NCI-H82 (cell line): ENCODE results near the gene TKT.

Experiments used
- DNase-seq: peaks from one replicate; lab custom pipeline; 2025; lab: John Stamatoyannopoulos, UW

TKT gene

DNA sequence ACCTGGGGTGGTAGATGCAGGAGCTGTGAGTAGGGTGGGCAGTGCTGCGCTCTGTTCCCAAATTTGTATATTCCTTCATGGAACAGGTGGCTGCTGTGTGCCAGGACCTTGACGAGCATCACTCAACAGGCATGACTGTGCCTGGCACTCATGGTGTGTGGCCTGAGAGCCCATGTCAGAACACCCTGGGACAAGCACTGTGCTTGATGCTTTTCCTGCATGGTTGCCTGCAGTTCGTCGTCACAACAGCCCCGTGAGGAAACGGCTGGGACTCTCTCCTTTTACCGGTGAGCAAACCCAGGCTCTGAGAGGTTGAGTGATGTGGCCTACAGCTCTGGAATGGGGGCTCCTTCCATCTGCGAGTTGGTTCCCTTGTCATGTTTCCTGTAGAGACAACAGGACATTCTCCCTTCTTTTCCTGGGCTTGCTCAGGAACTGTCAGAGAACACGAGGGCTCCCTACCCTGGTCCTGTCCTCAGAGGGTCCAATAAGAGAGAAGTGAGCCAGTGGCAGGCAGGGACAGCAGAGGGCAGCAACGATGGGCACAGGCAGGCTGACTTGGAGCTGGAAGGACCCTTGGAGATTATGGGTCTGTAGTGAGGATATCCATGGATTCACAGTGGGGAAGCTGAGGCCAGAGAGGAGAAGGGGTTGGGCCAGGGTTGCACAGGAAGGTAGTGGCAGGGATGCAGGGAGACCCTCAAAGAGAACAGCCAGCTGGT is 57.4 kb downstream of the TKT start:
- no peak for DNase-seq

DNA sequence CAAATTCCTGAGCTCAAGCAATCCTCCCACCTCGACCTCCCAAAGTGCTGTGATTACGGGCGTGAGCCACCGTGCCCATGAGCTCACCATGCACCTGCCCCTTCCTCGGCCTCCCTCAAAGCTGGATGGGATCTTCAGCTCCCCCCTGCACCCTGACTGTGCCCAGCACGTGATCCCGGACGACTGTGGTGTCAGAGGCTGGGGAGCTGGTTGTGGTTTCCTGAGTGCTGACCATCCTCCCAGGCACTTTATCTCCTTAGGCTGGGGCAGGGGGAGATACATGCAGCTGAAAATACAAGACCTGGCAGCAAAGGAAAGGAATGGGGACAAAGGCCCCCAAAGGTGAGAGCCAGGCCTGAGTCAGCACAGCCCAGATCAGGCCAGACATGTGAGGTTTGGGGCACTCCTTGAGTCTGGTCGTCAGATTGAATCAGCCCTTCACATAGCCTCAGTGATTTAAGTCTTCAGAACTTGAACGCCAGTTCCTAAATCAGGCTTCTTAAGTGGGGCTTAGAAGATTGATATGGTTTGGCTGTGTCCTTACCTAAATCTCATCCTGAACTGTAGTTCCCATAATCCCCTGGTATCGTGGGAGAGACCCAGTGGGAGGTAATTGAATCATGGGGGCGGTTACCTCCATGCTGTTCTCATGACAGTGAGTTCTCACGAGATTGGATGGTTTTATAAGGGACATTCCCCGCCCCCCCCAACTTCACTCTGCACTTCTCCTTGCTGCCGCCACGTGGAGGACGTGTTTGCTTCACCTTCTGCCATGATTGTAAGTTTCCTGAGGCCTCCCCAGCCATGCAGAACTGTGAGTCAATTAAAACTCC is 59.0 kb downstream of the TKT start:
- peak; percentile 93 for DNase-seq

DNA sequence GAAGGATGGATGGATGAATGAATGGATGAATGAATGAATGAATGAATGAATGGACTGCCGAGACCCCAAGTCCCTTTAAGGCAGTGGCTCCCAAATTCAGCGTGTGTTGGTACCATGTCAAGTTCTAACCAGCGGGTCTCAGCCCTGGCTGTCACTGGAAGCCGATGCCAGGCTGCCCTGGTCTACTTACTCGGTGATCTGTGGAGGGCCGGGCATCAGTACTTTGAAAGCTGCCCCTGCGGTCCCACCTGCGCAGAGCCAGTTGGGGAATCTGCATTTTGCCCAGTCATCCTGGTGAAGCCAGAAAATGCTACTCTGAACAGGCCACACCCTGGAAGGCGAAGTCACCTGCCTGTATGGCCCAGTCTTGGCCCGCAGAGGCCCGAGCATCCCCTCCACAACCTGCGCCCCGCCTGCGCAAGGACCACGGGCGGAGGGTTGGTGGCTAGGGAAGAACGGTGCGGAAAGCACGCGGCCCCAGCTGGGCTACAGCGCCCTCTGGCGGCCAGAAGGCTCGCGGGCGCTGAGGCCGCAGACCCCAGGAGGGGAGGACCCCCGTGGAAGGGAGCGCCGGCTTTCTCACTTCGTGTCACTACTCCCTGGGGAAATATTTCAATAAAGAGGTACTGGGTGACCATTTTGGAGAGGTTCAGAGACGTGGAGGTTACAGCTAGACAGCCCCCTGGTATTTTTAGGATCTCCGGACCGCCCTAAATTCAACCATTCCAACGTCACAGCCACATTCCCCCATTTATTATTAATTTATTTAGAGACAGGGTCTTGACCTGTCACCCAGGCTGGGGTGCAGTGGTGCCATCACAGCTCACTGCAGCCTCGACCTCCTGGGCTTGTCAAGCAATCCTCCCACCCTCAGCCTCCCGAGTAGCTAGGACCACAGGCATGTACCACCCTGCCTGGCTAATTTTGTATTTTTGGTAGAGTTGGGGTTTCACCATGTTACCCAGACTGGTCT is 59.9 kb downstream of the TKT start:
- DNase-seq = peak; percentile 70

DNA sequence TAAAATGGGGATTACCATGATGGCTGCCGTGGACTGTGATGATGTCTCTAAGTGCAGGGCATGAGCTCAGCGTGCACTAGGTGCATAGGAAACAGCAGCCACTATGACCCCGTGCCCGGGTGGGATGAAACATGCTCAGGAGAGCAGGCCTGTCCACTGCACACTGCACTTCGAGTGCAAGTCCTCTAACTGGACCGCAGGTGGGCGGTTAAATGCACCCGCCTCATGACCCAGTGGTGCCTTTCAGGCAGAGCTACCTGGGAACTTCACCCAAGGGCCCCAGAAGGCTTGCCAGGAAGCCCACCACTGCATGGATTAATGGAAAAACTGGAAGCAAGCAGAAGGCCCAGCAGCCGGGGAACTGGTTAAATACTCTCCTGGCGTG is 60.8 kb downstream of the TKT start:
- no peak for DNase-seq

DNA sequence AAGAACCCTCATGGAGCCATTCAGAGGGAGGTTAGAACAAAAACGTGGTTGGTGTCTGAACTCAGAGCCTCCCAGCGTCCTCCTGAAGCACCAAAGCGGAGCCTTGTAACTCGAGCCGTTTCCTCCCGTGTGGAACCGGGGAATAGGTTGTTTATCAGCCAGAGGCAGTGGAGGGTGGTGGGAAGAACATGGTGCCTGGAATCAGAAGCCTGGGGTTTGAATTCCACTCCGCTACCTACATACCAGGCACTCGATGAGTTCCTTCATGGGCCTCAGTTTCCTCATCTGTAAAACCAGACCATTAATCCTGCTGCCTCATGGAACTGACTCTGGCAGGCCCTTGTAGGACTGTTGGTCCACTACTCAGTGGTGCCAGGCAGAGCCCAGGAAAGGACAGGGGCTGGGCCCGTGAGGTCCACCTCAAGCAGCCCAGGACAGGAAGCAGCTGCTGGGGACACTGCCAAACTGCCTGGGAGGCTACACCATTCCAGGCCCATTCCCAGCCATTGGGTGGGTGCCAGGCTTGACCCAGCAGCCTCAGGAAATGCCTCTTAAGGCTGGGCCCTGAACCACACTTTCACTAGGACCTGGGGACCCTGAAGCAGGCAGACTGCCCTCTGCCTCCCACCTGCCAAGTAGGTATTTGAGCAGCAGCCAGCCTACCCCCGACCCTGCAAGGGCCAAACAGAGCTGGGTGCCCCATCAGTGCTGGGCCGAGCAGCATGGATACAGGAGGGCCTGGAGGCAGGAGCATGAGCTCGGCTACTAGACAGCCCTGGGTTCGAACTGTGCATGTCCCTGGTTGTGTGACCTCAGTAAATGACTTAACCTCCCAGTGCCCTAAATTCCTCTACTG is 61.4 kb downstream of the TKT start:
- DNase-seq = peak; percentile 5

DNA sequence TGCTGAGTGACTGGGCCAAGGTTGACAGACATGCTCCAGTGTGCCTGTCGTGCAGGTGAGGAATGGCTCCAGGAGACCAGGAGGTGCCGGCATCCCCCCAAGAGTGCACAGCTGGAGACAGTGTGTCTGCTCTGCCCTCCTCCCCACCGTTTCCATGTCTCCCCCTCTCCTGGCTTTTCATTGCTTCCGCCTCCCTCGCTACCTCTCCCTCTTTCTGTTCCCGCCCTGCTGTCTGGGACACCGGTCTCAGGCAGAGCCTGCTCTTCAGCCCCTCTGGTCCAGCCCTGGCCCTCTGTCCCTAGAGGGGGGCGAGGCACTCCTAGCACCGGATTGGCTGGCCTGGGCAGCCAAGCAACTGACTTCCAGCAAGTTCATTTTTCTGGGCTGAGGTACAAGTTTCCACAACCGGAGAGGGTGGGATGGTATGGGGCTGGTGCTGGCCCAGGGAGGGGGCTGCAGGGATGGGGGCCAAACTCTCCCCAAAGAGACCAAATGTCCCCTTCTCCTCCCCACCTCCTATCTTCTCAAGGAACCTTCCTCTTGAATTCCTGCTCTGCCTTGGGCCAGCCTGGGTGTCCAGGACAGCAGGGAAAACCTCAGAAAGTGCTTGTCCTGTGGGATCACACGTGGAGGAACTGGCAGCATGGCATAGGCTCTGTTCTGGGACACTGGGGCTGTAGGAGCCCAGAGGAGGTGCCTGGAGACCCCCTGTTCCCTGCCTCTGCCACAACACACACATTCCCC is 62.2 kb downstream of the TKT start:
- no peak for DNase-seq

DNA sequence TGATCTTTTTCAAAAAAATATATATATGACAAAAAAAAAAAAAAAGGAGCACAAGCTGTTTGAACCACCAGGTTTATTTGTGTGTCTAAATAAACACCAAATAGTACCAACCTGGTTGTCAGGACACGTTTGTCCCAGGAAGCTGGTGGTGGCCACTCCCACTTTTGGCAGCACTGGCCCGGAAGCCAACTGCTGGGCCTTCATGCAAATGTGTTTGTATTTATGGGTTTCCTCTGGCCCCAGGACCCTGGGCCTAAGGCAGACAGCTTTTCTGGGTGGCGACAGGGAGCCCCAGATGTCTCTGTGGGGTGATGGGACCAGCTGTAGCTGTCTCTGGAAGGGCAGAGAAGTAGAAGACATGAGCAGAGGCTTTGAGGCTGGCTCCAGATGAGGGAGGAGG is 63.2 kb downstream of the TKT start:
- no peak for DNase-seq

DNA sequence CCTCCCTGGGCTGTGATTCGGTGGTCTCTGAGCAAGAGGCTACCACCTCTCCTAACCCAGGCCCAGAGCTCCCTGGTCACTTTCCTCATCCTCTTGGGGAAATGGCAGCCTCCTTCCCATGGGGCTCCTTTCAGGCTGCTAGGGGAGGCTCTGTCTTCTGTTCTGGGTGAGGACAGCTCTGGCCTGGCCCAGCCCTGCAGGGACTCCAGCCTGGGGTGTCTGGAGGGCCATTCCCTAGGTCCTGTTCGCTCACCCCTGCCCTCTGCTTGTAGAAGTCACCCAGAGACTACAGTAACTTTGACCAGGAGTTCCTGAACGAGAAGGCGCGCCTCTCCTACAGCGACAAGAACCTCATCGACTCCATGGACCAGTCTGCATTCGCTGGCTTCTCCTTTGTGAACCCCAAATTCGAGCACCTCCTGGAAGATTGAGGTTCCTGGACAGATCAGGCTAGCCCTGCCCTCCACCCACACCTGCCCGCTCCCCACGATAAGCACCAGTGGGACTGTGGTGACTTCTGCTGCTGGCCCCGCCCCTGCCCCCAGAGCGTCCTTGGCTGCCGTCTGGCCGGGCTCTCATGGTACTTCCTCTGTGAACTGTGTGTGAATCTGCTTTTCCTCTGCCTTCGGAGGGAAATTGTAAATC is 63.9 kb downstream of the TKT start:
- DNase-seq = no peak

DNA sequence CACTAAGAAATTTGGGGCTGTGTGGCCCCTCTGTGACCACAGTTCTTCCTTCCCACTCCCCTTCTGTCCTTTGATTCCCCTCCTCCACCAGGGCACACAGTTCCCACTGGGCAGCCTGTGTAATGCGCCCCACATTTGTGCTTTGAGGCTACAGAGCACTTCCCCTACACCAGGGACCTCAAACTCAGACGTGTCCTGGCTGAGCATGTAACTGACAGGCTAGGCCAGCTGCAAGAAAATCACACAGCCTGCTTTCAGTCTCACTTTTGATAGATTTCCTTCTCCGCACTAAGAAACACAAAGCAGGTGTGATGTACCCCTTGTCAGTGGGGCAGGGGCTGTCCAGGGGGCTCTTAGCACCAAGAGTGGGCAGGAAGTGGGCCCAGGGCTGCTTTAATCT is 65.2 kb downstream of the TKT start:
- no peak for DNase-seq

DNA sequence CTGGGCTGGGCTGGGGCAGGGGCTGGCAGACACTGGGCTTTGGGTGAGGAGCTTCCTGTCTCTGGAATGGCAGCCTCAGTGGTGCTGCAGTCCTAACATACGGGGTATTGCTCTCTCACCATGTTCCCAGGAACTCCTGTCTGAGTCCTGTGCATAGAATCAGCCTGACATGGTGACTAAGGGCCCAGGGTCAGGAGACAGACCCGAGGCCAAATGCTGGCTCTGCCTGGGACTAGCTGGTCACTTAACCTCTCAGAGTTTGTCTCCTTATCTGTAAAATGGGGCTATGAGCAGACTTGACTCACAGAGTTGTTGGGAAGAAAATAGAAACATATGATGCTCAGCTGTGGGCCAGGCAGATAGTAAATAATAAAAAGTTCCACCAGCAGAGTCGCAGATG is 66.5 kb downstream of the TKT start:
- no peak for DNase-seq

DNA sequence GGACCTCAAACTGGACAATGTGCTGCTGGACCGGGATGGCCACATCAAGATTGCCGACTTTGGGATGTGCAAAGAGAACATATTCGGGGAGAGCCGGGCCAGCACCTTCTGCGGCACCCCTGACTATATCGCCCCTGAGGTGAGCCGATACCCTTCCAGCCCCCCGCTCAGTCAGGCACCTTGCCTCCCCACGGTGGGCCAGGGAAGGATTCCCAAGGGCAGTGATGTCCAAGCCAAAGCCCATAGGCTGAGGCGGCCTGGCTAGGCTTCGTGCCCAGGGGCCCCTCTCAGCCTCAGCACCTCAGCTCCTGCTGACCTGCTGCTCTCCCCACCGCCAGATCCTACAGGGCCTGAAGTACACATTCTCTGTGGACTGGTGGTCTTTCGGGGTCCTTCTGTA is 67.1 kb downstream of the TKT start:
- no peak for DNase-seq

DNA sequence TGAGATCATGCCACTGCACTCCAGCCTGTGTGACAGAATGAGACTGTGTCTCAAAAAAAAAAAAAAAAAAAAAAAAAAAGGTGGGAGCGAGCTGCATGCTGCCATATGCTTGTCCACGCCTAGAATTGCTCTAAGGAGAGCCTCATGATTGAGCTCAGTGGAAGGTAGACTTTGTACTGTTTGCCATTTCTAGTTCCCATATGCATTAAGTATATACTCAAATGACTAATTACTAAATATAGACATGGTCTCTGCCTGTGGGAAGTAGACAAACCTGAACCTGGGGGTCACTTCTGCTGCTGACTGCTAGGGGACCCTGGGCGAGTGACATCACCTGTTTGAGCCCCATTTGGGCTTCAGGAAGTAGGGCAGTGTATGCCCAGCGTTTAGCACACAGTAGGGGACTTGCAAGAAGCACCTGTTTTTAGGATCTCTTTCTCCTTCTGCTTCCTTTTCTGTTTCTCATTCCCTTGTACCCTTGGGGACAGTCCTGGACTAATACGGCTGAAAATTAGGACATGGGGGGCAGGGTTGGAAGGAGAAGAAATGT is 67.6 kb downstream of the TKT start:
- DNase-seq = no peak

DNA sequence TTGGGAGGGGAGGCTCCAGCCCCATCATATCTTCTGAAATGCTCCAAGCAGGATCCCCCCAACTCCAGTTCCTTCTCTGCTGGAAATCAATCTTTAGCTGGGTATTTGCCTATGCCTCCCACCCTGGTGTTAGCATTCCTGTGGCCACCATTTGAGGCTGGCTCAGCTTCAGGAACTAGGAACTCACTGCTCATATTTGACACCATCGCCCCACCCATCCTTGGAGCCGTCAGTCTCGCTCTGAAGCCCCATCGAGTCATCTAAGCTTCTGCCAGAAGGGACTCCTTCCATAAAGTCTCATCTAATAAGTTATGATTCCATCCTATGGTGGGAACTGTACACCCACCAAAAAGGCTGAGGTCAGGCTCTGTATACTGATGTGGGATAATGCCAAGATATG is 68.4 kb downstream of the TKT start:
- no peak for DNase-seq

DNA sequence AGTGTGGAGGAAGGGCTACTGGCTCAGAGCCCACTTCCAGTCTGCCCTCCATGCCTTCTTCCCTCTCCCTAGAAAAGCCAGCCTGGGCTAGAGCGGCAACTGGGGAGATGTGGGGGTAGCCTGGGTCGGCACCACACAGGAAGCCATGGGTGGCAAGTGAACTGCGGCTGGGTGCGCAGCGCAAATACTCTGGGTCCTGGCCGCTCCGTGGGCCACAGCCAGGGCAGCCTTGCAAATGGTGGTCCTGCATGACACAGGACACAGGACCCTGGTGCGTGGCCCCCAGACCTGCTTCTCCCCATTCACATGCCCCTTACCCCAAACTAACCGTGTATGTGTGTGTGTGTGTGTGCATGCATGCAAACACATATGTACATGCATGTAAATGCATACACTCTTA is 69.1 kb downstream of the TKT start:
- DNase-seq = no peak

DNA sequence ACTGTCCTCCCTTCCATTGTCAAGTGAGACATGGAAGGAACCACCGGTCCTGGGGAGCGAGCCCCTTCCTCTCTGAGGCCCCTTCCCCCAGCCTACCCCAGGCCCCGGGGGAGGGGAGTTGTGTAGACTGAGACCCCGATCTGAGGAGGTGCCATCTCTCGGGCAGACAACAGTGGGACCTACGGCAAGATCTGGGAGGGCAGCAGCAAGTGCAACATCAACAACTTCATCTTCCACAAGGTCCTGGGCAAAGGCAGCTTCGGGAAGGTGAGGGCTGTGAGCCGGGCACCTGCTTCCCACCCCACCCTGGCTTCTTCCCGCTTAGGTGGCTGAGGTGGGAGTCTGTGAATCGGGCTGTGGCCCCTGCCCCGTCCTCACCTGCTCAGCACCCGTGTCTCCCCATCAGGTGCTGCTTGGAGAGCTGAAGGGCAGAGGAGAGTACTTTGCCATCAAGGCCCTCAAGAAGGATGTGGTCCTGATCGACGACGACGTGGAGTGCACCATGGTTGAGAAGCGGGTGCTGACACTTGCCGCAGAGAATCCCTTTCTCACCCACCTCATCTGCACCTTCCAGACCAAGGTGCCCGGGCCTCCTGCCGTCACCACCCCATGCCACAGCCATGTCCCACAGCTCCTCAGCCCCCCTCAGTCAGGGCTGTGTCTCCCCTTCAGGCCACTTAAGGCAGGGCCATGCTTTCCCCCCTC is 69.9 kb downstream of the TKT start:
- DNase-seq = no peak

DNA sequence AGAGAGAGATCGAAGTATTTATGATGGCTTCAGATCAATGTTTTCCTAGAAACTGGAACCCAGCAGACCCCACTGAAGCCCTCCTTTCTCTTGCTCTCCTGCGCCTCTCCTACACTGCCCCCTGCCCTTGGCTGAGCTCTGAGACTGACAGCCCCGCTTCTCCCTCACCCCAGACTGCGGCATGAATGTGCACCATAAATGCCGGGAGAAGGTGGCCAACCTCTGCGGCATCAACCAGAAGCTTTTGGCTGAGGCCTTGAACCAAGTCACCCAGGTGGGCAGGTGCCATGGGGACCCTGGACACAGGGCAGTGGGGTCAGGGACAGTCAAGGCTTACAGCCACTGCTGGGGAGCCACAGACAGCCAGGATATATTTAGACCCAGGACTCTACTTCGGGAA is 71.1 kb downstream of the TKT start:
- no peak for DNase-seq

DNA sequence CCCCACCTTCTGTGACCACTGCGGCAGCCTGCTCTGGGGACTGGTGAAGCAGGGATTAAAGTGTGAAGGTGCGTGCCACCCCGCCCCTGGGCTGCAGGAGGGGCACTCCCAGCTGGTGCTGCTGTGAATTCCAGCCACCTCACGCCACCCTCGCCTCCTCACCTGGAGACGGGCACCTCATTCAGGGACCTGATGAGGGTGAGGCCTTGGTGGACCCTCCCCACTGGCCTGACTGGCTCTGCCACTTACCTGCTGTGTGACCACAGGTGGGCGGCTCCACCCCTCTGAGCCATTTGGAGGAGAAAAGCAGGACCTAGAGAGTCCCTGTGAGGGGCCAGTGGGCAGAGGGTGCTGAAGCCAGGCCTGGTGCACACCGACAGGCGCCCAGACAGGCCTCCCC is 72.3 kb downstream of the TKT start:
- DNase-seq = no peak

DNA sequence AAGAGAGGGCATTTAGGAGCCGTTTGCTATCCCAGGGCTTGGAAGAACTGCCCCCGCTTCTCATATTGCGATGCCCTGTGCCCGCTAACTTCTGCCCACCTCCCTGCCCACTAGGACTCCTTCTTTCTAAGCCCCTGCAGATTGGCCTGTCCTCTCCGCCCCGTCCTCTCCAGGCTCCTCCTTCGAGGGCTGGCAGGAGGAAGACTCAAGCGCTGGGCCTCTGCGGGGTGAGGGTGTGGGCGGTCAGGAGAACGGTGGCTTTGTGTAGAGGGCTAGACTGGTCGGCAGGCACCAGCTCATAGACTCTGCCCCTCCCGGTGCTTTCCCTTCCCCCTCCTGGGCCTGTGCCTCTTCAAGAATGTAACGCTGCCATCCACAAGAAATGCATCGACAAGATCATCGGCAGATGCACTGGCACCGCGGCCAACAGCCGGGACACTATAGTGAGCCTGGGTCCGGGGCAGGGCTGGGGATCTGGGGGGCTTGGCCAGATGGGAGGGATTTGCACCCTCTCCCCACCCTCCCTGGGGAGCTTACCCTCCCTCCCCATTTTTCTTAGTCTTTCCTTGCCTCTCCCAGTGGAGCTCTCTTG is 73.0 kb downstream of the TKT start:
- no peak for DNase-seq

DNA sequence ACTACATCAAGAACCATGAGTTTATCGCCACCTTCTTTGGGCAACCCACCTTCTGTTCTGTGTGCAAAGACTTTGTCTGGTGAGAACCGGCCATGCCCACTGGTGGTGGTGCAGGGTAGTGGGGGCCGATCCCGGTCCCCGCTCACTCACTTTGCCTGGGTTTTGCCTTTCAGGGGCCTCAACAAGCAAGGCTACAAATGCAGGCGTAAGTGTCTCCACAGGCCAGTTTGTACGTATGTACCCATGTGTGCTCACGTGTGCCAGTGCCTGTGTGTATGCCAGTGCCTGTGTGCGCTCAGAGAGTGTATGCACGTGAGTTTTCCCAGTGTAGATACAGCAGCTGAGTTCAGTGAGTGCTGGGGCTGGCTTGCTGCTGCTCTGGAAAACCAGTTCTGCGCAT is 74.3 kb downstream of the TKT start:
- no peak for DNase-seq
